ENCODE data around the gene OCIAD2. TPM values are rescaled to one million over a fixed set of nuclear protein-coding genes. Genes with fewer than 3 reads are reported as not detected.
"Not testable (repeated sequence)": the region's sequence is repeated elsewhere in the genome, so short reads cannot be mapped to it uniquely, and the experiment has no call there.

The OCIAD2 gene
- total RNA-seq, 1 experiment from 2014 or later: 32.8 TPM

DNA sequence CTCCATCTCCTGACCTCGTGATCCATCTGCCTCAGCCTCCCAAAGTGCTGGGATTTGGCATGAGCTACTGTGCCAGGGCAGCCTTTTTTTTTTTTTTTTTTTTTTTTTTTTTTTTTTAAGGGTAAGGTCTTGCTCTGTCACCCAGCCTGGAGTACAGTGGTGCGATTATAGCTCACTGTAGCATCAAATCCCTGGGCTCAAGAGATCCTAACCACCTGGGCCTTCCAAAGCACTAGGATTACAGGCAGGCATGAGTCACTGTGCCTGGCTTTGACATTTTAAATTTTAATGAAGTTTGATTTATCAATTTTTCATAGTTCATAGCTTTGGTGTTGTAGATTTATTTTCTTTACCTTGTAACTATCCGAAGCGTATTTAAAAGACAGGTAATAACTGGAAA is 17.8 kb upstream of the OCIAD2 start:
- H3K36me3 ChIP-seq (ENCODE audit: control insufficient read depth, insufficient read depth, low read length): no peaks in the 10 kb centered on the region
- BruUV-seq (replicated peaks): no TSS peak
- intact Hi-C loops (cut with micrococcal nuclease; ENCODE audit: unreplicated experiment): no loop called here
- no peaks in the 10 kb centered on the region for H3K4me1 ChIP-seq (ENCODE audit: control insufficient read depth, insufficient read depth, low read length)
- H3K27ac ChIP-seq (ENCODE audit: low read length): no peak overlapping the region
- no peaks in the 10 kb centered on the region for H3K9me3 ChIP-seq (ENCODE audit: control insufficient read depth, insufficient read depth, low read depth, low read length)
- no peak overlapping the region for H3K4me3 ChIP-seq (ENCODE audit: low read depth in 2 of 2, low read length in 2 of 2)
- ChIA-PET POLR2A (no interaction called here), CTCF (no interaction called here)
- no peaks in the 10 kb centered on the region for H3K27me3 ChIP-seq (ENCODE audit: control insufficient read depth, insufficient read depth, low read length)
- in situ Hi-C loops (cut with HindIII; ENCODE audit: low pct_unique_long_range_greater_than_20kb, low sequenced_read_pairs): no loop called here
- ATAC-seq (no peak), DNase-seq (ENCODE audit: low read depth, low spot score) (no peak)
- TF ChIP-seq, protein P1, sequence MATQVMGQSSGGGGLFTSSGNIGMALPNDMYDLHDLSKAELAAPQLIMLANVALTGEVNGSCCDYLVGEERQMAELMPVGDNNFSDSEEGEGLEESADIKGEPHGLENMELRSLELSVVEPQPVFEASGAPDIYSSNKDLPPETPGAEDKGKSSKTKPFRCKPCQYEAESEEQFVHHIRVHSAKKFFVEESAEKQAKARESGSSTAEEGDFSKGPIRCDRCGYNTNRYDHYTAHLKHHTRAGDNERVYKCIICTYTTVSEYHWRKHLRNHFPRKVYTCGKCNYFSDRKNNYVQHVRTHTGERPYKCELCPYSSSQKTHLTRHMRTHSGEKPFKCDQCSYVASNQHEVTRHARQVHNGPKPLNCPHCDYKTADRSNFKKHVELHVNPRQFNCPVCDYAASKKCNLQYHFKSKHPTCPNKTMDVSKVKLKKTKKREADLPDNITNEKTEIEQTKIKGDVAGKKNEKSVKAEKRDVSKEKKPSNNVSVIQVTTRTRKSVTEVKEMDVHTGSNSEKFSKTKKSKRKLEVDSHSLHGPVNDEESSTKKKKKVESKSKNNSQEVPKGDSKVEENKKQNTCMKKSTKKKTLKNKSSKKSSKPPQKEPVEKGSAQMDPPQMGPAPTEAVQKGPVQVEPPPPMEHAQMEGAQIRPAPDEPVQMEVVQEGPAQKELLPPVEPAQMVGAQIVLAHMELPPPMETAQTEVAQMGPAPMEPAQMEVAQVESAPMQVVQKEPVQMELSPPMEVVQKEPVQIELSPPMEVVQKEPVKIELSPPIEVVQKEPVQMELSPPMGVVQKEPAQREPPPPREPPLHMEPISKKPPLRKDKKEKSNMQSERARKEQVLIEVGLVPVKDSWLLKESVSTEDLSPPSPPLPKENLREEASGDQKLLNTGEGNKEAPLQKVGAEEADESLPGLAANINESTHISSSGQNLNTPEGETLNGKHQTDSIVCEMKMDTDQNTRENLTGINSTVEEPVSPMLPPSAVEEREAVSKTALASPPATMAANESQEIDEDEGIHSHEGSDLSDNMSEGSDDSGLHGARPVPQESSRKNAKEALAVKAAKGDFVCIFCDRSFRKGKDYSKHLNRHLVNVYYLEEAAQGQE (IDR thresholded peaks at IDR 0.05; ENCODE audit: insufficient read depth in 1 of 2, low read depth in 2 of 2, low read length in 1 of 2): no peak
- TF ChIP-seq, protein P2, sequence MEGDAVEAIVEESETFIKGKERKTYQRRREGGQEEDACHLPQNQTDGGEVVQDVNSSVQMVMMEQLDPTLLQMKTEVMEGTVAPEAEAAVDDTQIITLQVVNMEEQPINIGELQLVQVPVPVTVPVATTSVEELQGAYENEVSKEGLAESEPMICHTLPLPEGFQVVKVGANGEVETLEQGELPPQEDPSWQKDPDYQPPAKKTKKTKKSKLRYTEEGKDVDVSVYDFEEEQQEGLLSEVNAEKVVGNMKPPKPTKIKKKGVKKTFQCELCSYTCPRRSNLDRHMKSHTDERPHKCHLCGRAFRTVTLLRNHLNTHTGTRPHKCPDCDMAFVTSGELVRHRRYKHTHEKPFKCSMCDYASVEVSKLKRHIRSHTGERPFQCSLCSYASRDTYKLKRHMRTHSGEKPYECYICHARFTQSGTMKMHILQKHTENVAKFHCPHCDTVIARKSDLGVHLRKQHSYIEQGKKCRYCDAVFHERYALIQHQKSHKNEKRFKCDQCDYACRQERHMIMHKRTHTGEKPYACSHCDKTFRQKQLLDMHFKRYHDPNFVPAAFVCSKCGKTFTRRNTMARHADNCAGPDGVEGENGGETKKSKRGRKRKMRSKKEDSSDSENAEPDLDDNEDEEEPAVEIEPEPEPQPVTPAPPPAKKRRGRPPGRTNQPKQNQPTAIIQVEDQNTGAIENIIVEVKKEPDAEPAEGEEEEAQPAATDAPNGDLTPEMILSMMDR (IDR thresholded peaks at IDR 0.05): no peak
- TF ChIP-seq SIN3A (IDR thresholded peaks at IDR 0.05; ENCODE audit: borderline replicate concordance, insufficient read depth, low read depth, low read length): no peak
- no peak for TF ChIP-seq TCF7L2 (IDR thresholded peaks at IDR 0.05; ENCODE audit: low read depth, low read length)
- TF ChIP-seq POLR2AphosphoS5 (IDR thresholded peaks at IDR 0.05; ENCODE audit: low read depth, low read length): no peak

DNA sequence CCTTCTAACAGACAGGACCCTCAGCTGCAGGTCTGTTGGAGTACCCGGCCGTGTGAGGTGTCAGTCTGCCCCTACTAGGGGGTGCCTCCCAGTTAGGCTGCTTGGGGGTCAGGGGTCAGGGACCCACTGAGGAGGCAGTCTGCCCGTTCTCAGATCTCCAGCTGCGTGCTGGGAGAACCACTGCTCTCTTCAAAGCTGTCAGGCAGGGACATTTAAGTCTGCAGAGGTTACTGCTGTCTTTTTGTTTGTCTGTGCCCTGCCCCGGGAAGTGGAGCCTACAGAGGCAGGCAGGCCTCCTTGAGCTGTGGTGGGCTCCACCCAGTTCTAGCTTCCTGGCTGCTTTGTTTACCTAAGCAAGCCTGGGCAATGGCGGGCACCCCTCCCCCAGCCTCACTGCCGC is 16.5 kb upstream of the OCIAD2 start:
- H3K4me1 ChIP-seq (ENCODE audit: control insufficient read depth, insufficient read depth, low read length); H3K27me3 ChIP-seq (ENCODE audit: control insufficient read depth, insufficient read depth, low read length); in situ Hi-C loops (cut with HindIII; ENCODE audit: low pct_unique_long_range_greater_than_20kb, low sequenced_read_pairs); DNase-seq (ENCODE audit: low read depth, low spot score); intact Hi-C loops (cut with micrococcal nuclease; ENCODE audit: unreplicated experiment); ATAC-seq; H3K9me3 ChIP-seq (ENCODE audit: control insufficient read depth, insufficient read depth, low read depth, low read length); H3K27ac ChIP-seq (ENCODE audit: low read length); H3K36me3 ChIP-seq (ENCODE audit: control insufficient read depth, insufficient read depth, low read length); H3K4me3 ChIP-seq (ENCODE audit: low read depth in 2 of 2, low read length in 2 of 2); CTCF ChIA-PET; BruUV-seq (replicated peaks); POLR2A ChIA-PET: not testable (repeated sequence)

DNA sequence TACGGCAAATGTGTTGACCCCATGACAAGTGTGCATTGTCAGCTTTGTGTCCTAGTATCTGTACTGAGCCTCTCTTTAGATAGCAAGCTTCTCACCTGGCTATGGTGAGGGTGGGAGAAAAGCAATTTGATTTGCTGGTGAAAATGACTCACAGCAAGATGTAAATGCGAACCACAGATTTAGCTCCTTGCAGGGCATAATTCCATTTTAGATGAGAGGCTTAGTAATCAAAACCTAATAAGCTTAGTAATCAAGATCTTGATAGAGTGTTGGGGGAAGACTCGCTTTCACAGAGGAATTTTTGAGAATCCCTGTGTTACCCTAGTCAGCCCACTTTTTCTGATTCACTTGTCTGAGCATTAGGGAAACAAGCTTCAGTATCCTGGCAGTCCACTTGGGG is 7.7 kb upstream of the OCIAD2 start:
- in situ Hi-C loops (cut with HindIII; ENCODE audit: low pct_unique_long_range_greater_than_20kb, low sequenced_read_pairs): no loop called here
- intact Hi-C loops (cut with micrococcal nuclease; ENCODE audit: unreplicated experiment): no loop called here
- Histone ChIP-seq H3K4me3 (ENCODE audit: low read depth in 2 of 2, low read length in 2 of 2) (no peak overlapping the region), H3K27me3 (ENCODE audit: control insufficient read depth, insufficient read depth, low read length) (no peaks in the 10 kb centered on the region), H3K9me3 (ENCODE audit: control insufficient read depth, insufficient read depth, low read depth, low read length) (no peaks in the 10 kb centered on the region), H3K36me3 (ENCODE audit: control insufficient read depth, insufficient read depth, low read length) (no peaks in the 10 kb centered on the region), H3K4me1 (ENCODE audit: control insufficient read depth, insufficient read depth, low read length) (no peaks in the 10 kb centered on the region), H3K27ac (ENCODE audit: low read length) (no peak overlapping the region)
- ATAC-seq: no peak
- ChIA-PET CTCF (no interaction called here), POLR2A (no interaction called here)
- BruUV-seq (replicated peaks): no TSS peak
- DNase-seq (ENCODE audit: low read depth, low spot score): no peak
- TF ChIP-seq TCF7L2 (IDR thresholded peaks at IDR 0.05; ENCODE audit: low read depth, low read length): no peak
- TF ChIP-seq POLR2AphosphoS5 (IDR thresholded peaks at IDR 0.05; ENCODE audit: low read depth, low read length): no peak

Measured in Panc1 (cell line).